GM15510 (cell line): ENCODE data around the gene SLC9A7.

Experiments used
- POLR2A ChIP-seq: IDR thresholded peaks from 3 replicates; pipeline ENCODE4 v1.6.1; 2011; ENCODE audit warnings: borderline replicate concordance; ENCODE audit not compliant: insufficient read length; ENCODE audit errors: extremely low read depth

SLC9A7 gene

DNA sequence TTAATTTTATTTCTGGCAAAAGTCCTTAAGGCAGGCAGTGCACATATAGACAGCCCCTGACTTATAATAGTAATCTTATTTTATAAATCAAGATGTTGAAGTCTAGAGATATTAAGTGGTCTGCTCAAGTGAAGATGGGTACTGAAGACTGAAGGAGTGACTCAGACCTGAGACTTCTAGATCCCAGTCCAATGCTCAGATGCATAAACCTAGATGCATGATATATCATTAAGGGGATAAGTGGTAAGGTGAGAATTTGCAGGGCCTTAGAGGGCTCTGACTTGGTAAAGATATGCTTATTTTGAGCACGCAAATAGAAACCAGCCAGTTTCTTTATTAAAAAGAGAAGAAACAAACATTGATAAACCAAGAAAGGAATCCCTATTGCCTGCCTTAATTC lies 42.9 kb downstream of the SLC9A7 start:
- no peak for TF ChIP-seq POLR2A

DNA sequence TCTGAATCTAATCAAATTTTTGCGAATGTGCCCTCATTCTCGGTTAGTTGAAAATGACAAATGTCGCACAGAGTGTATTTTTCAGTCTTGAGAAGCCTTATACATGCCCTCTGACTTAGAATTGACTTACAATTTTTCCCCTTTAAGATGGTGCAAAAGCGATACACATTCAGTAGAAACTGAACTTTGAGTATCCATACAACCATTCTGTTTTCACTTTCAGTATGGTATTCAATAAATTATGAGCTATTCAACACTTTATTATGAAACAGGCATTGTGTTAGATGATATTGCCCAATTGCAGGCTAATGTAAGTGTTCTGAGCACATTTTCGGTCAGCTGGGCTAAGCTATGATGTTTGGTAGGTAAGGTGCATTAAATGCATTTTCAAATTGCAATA lies 43.4 kb downstream of the SLC9A7 start:
- TF ChIP-seq POLR2A = no peak

DNA sequence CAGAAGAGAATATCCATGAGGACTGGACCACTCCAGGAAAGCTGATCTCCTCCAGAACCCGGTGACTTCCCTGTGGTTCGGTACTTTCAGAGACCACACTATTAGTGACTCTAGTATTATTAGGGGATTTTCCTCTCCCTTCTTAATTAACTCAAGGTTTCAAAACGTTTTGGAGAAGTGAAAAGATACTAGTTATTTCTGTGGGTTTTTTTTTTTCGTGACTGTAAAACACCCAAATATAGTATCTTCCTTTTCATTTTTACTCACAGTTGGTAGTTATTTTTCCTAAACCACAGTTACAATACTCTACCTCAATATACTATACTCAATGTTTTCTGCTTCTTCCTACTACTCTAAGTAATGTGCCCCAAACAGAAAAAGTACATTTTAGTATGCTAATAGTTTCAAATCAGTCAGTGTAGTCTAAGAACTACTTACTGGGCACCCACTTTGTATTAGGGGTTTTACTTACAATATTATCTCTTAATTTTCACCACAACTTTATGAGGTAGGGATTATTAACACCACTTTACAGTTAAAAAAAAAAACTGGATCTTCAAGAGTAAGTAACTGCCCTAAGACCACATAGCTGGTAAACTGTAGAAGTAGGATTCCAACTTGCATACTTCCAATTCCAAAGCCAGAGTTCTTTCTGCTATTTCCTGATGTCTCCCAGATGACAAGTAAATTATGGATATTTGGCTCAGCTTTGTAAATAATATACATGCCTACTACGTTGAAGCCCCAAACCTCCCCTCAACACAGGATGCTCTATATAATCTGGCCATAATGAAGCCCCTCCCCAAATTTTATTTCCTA lies 45.0 kb downstream of the SLC9A7 start:
- no peak for TF ChIP-seq POLR2A

DNA sequence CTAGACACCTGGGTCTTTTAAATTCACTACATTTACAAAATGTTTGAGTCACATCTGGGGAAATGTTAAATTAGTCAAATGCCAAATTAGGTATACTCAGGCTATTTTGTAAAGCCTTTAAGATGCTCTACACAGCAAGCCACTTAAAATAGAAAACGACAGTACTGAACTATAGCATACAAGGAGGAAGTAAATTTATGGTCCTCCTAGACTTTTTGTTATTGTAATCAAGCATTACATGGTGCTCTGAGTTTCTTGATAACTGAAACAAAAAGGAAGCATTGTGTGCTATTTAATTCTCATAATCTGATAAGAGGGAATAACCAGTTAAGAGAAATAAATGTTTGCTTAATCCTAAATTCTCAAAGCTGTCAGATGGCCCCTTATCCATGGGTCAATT lies 46.2 kb downstream of the SLC9A7 start:
- TF ChIP-seq POLR2A = no peak

DNA sequence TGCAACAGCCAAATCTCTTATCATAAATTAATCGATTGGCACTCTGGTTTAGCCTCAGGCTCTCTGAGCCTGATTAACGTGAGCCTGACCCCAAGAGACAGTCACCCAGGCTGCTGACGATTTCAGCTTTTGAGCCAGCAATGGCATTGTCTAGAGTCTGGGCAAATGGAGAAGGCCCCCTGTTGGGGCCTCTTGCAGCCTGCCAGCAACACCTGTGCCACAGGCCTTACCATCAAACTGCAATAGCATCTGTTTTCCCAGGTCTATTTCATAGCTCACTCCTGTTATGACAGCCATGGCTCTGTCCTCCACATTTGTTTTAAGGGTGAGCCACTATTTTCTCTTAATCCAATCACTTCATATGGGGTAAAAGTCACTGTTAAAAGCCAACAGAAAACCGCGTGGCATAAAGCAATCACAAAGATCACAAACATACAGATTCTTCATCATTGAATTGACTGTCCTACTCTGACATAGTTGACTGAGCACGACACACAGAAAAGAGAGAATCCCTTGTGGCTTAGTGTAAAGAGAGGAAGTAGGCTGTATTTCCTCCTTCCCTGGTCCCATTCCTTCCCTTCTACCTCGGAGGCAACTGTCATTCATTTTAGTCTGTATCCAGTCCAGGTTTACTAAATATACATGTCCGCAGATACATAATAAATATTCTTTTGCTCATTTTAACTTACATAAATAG lies 47.8 kb downstream of the SLC9A7 start:
- no peak for TF ChIP-seq POLR2A

DNA sequence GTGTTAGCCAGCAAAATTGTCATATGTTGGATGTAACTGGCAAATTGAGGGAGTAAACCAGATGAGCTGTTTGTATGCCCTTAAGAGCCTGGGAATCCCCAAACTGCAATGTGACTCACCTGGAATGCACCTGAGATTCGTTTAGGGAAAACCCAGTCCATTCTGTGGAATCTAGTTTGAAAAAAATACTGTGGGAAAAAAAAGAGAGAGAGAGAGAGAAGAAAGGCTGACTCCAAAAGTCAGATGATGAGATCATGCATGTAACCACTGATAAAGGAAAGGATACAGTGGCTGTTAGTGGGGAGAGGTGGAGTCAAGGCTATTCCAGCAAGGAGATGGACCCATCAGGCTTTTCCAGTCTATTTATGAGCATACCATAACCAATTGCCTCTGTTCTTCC lies 48.5 kb downstream of the SLC9A7 start:
- TF ChIP-seq POLR2A = no peak

DNA sequence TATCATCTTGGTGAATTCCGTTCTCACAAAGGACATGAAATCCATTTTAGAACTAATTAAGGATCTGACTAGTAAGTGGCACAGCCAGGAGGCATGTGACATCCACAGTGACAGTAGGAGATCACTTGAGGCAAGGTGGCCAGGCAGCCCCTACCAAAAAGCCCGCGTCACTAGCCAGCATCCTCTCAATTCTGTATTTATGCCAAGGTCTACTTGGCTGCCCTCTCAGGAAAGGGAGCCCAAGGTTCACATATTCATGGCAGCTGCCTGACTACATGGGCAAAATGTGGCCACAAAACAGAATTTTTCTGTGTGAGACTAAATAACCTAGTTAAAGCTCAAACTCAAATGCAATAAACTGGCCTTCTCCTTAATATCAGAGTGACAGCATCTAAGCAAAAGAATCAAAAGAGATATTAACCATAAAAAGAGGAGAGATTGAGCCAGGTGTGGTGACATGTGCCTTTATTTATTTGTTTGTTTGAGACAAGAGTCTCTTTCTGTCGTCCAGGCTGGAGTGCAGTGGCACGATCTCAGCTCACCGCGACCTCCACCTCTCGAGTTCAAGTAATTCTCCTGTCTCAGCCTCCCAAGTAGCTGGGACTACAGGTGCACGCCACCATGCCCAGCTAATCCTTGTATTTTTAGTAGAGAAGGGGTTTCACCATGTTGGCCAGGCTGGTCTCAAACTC lies 51.5 kb downstream of the SLC9A7 start:
- TF ChIP-seq POLR2A = no peak

DNA sequence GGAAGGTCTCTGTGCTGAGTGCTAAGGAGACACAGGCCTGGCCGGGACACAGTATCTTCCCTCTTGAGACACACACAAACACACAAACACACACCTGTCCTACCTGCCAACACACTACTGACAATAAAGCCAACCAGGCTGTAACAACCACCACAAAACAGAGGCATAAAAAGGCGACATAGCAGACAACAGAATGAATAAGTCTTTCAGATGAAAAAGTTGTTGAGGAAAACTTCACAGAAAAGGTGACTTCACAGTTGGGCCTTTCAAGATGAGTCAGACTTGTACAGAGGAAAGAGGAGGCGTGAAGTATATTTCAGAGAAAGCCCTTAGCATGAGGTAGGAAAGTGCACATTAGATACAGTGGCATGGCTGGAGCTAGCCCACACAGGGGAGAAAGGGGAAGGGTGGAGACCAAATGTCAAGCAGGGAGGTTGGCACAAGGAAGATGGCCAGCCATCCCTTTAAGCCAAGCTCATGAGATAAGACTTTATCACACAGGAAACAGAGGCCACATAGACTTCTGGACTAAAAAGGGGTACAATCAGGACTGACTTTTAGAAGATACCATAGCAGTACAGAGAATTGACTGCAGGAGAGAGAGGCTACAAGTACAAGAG lies 54.0 kb downstream of the SLC9A7 start:
- no peak for TF ChIP-seq POLR2A

DNA sequence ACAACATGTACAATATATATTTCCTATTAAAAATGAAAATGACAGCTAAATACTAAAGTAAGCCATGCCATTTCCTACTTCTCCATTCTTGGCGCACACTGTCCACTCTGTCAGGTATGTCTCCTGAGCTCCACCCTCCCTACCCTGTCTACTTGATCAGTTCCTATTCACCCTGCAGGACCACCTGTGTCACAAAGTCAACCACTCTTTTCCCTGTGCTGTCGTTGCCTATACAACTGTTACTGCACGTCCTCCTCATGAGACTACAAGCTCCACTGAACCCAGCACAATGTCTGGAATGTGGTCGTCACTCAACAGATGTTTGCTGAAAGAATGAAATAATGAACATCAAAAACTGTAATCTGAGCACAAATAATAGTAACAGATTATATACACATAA lies 54.9 kb downstream of the SLC9A7 start:
- TF ChIP-seq POLR2A = no peak

DNA sequence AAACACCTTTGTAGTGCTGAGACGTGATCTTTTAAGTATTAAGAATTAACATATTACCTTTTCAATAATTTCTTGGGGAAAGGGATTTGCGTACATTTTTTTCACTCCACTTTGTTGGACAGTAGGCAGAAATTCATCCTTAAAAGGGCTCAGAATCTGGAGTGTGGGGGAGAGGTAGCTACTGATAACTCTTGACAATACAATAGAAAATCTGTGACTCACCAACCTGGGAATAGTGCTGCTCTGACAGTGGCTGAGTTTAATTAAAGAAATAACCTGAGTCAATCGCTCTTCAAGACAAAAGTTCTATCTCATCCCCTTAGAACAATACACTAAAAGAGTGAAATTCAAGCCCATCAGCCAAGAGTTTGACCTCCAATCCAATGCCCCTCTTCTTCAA lies 60.2 kb downstream of the SLC9A7 start:
- no peak for TF ChIP-seq POLR2A

DNA sequence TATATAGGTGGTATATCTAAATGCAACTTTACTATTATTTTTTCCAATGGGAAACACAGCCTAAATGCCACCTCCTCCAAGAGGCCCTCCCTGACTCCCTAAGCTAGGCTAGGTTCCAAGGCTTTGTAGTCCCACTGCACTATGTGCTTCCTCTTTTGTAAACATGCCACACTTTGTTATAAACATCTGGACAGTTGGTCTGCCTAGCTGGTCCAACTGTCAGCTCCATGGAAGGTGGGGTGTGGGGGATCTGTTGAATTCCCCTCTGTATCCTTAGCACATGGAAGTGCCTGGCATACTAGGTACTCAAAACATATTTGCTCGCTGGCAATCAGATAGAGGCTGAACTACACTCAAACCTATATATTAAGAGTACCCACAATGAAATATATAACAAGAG lies 63.4 kb downstream of the SLC9A7 start:
- no peak for TF ChIP-seq POLR2A

DNA sequence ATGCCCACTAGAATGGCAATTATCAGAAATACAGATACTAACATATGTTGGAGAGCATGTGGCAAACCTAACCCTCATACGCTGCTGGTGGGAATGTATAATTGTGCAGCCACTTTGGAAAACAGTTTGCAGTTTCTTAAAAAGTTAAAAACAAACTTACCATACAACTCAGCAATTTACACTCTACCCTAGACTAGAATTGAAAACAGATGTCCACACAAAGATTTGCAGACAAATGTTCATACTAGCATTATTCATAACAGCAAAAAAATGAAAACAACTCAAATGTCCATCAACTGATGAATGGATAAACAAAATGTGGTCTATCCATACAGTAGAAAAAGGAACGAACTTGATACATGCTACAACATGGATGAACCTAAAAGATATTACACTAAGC lies 64.4 kb downstream of the SLC9A7 start:
- no peak for TF ChIP-seq POLR2A

DNA sequence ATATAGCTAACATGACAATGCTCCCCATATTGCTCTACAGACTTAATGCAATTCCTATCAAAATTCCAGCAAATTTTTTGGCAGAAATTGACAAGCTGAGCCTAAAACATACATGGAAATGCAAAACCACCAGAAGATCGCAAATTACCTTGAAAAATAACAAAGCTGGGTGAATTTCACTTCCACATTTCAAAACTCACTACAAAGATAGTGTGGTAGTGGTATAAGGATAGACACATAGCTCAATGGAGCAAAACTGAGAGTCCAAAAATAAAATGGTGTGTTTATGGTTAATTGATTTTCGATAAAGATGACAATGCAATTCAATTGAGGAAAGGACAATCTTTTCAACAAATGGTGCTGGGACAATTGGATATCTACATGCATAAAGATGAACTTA lies 65.8 kb downstream of the SLC9A7 start:
- TF ChIP-seq POLR2A = no peak

DNA sequence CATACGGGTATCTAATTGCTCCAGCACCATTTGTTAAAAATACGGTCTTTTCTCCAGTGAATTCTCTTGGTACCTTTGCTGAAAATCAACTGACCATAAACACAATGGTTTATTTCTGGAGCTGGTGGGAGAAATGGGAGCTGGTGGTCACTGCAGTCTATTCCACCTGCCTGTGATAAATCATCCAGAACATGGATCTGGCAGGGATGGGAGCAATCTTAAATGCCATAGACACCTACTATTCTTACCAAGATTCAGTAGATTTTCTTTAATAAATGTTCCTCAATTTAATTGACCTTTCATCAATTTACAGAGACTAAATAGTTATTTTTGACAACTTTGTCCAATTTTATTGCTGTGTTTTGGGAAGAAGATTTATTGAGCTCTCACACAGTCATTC lies 68.1 kb downstream of the SLC9A7 start:
- no peak for TF ChIP-seq POLR2A

DNA sequence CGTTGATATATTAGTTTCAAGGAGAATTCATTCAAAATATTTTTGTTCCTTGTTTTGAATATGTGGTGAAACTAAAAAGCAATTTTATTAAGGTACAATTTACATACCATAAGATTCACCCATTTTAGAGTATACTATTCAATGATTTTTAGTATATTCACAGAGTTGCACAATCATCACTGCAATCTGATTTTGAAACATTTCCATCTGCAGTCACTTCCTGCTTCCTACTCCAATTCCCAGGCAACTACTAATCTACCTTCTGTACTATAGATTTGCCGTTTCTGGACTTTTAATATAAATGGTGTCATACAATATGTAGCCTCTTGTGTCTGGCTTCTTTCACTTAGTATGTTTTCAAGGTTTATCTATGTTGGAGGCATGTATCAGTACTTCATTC lies 71.3 kb downstream of the SLC9A7 start:
- no peak for TF ChIP-seq POLR2A
